Smooth muscle cell (in vitro differentiated cells): Measurements from ENCODE around the gene PIGT. TPM values are rescaled to one million over a fixed set of nuclear protein-coding genes. Genes with fewer than 3 reads are reported as not detected.

ENCODE experiments used
- DNase-seq: peaks from one replicate; lab custom pipeline; 2025; ENCODE audit not compliant: unreplicated experiment; lab: John Stamatoyannopoulos, UW
- H2AFZ ChIP-seq: fragments of 200-600 bp; sonication (generic); 2 replicates; pipeline ENCODE4 v1.6.0; 2016; ENCODE audit warnings: antibody characterized with exemption, low read depth, mild to moderate bottlenecking
- H3F3A ChIP-seq: fragments of 200-600 bp; sonication (generic); 2 replicates; pipeline ENCODE4 v1.6.0; 2017; ENCODE audit warnings: antibody characterized with exemption, low read depth
- H3K27ac ChIP-seq: fragments of 200-600 bp; sonication (generic); 2 replicates; pipeline ENCODE4 v1.5.1; 2016; ENCODE audit warnings: low read depth, mild to moderate bottlenecking
- H3K27me3 ChIP-seq: fragments of 200-600 bp; sonication (generic); 2 replicates; pipeline ENCODE4 v1.6.1; 2016; ENCODE audit warnings: low read depth, mild to moderate bottlenecking
- H3K36me3 ChIP-seq: fragments of 200-600 bp; sonication (generic); 2 replicates; pipeline ENCODE4 v1.5.1; 2016; ENCODE audit warnings: low read depth
- H3K4me1 ChIP-seq: fragments of 200-600 bp; sonication (generic); 2 replicates; pipeline ENCODE4 v1.5.1; 2016; ENCODE audit warnings: low read depth
- H3K4me2 ChIP-seq: fragments of 200-600 bp; sonication (generic); 2 replicates; pipeline ENCODE4 v1.6.0; 2016; ENCODE audit warnings: mild to moderate bottlenecking
- H3K4me3 ChIP-seq: fragments of 200-600 bp; sonication (generic); 2 replicates; pipeline ENCODE4 v1.5.1; 2016; ENCODE audit warnings: mild to moderate bottlenecking
- H3K79me2 ChIP-seq: fragments of 200-600 bp; sonication (generic); 2 replicates; pipeline ENCODE4 v1.6.0; 2016; ENCODE audit warnings: low read depth, mild to moderate bottlenecking
- H3K9ac ChIP-seq: fragments of 200-600 bp; sonication (generic); 2 replicates; pipeline ENCODE4 v1.6.0; 2016; ENCODE audit warnings: low read depth
- H3K9me3 ChIP-seq: fragments of 200-600 bp; sonication (generic); replicated peaks from 2 replicates; pipeline ENCODE4 v1.5.1; 2016; ENCODE audit warnings: low read depth
- H4K20me1 ChIP-seq: fragments of 200-600 bp; sonication (generic); 2 replicates; pipeline ENCODE4 v1.6.0; 2016; ENCODE audit warnings: low read depth
- CTCF ChIP-seq: fragments of 200-600 bp; sonication (generic); IDR thresholded peaks from 2 replicates; pipeline ENCODE4 v1.5.1; 2017; ENCODE audit warnings: borderline replicate concordance, mild to moderate bottlenecking, antibody characterized with exemption; ENCODE audit not compliant: insufficient read depth, poor library complexity, severe bottlenecking
- WGBS: methylation state at CpG from one replicate; pipeline ENCODE4 v1.1.7; 2016; ENCODE audit warnings: low lambda C conversion rate; 5-methylcytosine and 5-hydroxymethylcytosine counted together
- polyA plus RNA-seq: library from polyadenylated mRNA; unstranded; fragments of >200 nt; fragmentation: Nextera tagmentation; extraction: Ambion mirVana; gene quantifications from 2 replicates; pipeline ENCODE4 v1.2.1, GENCODE V29; 2016
- total RNA-seq: library from RNA; depleted of rRNA; stranded (reverse); fragments of >200 nt; gene quantifications from 2 replicates; pipeline ENCODE4 v1.2.3, GENCODE V29; 2014

PIGT gene
- total and polyA plus RNA-seq, 2 experiments from 2014 or later, result 90.7 to 206 TPM

DNA sequence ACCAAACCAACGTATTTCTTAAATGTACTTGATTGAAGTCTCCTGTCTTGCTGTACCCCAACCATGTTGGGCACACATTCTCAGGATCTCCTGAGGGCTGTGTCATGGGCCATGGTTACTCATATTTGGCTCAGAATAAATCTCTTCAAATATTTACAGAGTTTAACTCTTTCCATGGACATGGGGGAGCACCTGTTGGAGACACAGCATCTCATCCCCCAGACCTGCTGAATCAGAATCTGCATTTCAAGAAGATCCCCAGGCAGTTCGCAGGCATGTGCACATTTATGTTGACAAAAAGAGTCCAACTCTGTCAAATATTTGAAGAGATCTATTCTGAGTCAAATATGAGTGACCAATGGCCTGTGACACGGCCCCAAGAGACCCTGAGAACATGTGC is 24.5 kb downstream of the PIGT start:
- WGBS, result 96% methylated on average over 3 of the region's 3 CpGs
- H3K9ac ChIP-seq, result no peak overlapping the region

DNA sequence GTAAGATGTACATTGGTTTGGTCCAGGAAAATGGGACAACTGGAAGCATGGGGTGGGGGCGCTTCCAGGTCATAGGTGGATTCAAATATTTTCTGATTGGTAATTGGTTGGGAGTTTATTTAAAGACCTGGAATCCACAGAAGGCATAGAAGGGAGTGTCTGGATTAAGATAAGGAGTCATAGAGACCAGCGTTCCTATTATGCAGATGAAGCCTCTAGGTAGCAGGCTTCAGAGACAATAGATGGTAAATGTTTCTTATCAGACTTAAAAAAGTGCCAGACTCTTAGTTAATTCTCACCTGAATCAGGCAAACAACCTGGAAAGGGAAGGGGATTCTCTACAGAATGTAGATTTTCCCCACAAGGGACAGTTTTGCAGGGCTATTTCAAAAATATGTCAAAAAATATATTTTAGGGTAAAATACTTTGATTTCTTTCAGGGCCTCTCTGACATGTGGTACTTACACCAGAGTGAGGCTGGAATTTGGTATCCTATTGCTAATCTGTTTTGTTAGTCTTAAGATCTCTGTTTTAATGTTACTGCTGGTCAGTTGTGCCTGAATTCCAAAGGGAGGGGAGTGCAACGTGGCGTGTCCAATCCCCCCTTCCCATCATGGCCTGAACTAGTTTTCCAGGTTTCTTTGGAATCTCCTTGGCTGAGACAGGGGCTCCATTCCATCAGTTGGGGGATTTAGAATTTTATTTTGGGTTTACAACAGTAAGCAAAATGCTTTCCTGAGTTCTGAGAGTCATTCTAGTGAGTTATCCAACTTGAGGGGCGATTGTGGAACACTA is 25.1 kb downstream of the PIGT start:
- Histone ChIP-seq H3K4me2 (no peak overlapping the region), H3K4me1 (peaks cover 2% of the 10 kb centered on the region), H3K27ac (no peak overlapping the region), H2AFZ (no peak overlapping the region), H3K36me3 (no peaks in the 10 kb centered on the region), H3K27me3 (no peaks in the 10 kb centered on the region), H3K79me2 (no peaks in the 10 kb centered on the region), H3F3A (no peaks in the 10 kb centered on the region), H3K9me3 (no peaks in the 10 kb centered on the region), H3K4me3 (no peak overlapping the region), H4K20me1 (no peaks in the 10 kb centered on the region), H3K9ac (no peak overlapping the region)
- TF ChIP-seq CTCF, result no peak
- no peak for DNase-seq
- 56% methylated on average over 5 of the region's 5 CpGs for WGBS

More for the DNA sequence above, 24.5 kb downstream of the PIGT start:
- Histone ChIP-seq H3K79me2 (no peaks in the 10 kb centered on the region), H3F3A (no peaks in the 10 kb centered on the region), H3K27ac (no peak overlapping the region), H3K4me1 (peaks cover 2% of the 10 kb centered on the region), H3K4me3 (no peak overlapping the region), H4K20me1 (no peaks in the 10 kb centered on the region), H2AFZ (no peak overlapping the region), H3K9me3 (no peaks in the 10 kb centered on the region), H3K27me3 (no peaks in the 10 kb centered on the region), H3K36me3 (no peaks in the 10 kb centered on the region), H3K4me2 (no peak overlapping the region)
- no peak for DNase-seq
- no peak for TF ChIP-seq CTCF

GRCh38 chr20:45441746-45442145 is 25.8 kb downstream of the PIGT start:
- H3K36me3 ChIP-seq, result no peaks in the 10 kb centered on the region
- WGBS, result 61% methylated on average over 1 of the region's 1 CpG
- H3K79me2 ChIP-seq, result no peaks in the 10 kb centered on the region
- no peak overlapping the region for H3K4me2 ChIP-seq
- no peaks in the 10 kb centered on the region for H3K4me1 ChIP-seq
- DNase-seq, result no peak
- H3K9ac ChIP-seq, result no peak overlapping the region
- no peaks in the 10 kb centered on the region for H3F3A ChIP-seq
- H4K20me1 ChIP-seq, result no peaks in the 10 kb centered on the region
- no peak overlapping the region for H3K4me3 ChIP-seq
- no peaks in the 10 kb centered on the region for H3K9me3 ChIP-seq
- no peak overlapping the region for H2AFZ ChIP-seq
- H3K27ac ChIP-seq, result no peak overlapping the region
- H3K27me3 ChIP-seq, result no peaks in the 10 kb centered on the region
- no peak for TF ChIP-seq CTCF

GRCh38 chr20:45444050-45444449 is 28.1 kb downstream of the PIGT start:
- Histone ChIP-seq H4K20me1 (no peaks in the 10 kb centered on the region), H3K79me2 (no peaks in the 10 kb centered on the region), H3K4me1 (no peaks in the 10 kb centered on the region), H3F3A (no peaks in the 10 kb centered on the region), H3K4me2 (no peak overlapping the region), H3K4me3 (no peak overlapping the region), H2AFZ (no peak overlapping the region), H3K9me3 (no peaks in the 10 kb centered on the region), H3K27me3 (no peaks in the 10 kb centered on the region), H3K27ac (no peak overlapping the region), H3K36me3 (no peaks in the 10 kb centered on the region), H3K9ac (no peak overlapping the region)
- DNase-seq, result no peak
- no peak for TF ChIP-seq CTCF
